Measurements from ENCODE around the gene HDDC2. TPM values are rescaled to one million over a fixed set of nuclear protein-coding genes. Genes with fewer than 3 reads are reported as not detected.

HDDC2 gene
- total RNA-seq, 1 experiment from 2014 or later = 96.8 TPM

DNA sequence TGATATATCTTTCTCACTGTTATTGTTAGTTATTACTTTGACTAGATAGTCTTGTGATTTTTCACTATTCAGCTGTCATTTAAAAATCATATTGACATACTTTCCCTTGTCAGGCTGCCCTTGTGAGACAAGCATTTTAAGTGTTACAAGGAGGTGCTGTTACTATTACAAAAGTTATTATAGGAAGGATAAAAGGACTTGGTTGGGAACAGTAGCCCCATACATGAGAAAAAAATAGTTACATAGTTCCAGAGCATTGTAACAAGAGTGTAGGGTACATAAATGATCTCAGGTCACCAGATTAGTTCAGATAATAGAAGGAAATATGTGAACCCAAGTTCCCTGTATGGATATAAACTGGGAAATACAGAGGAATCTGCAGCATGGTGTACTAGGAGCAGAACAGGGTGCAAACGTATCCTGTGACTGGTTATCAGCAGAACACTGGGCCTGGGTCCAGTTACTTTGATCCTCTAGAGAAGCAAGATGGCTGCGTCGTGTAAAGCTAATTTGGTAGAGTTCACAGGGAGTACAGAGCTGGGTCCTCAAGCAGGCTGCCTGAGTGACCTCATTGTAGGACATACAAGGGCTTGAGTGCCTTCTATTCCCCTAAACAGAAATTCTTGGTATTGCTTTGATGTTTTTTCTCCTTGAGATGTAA, 38.5 kb upstream of the HDDC2 start:
- Histone ChIP-seq H3K4me3 (ENCODE audit: low read length) (no peak overlapping the region), H3K4me2 (ENCODE audit: low read length) (no peak overlapping the region), H3K36me3 (ENCODE audit: low read depth, low read length) (no peaks in the 10 kb centered on the region), H3K27me3 (ENCODE audit: low read length) (peaks cover 41% of the 10 kb centered on the region), H3F3A (ENCODE audit: low read length, unreplicated experiment) (no peaks in the 10 kb centered on the region), H4K20me1 (ENCODE audit: low read length) (no peaks in the 10 kb centered on the region), H3K4me1 (ENCODE audit: insufficient read depth, low read length) (no peaks in the 10 kb centered on the region), H3K27ac (ENCODE audit: low read length) (no peak overlapping the region), H3K9me2 (replicated peaks; ENCODE audit: low read length) (no peaks in the 10 kb centered on the region), H3K9ac (ENCODE audit: low read length) (no peak overlapping the region), H3K9me3 (ENCODE audit: low read length) (no peaks in the 10 kb centered on the region), H3K79me2 (ENCODE audit: low read length) (no peaks in the 10 kb centered on the region), H2AFZ (ENCODE audit: low read length) (no peak overlapping the region)
- POLR2A ChIA-PET (ENCODE audit: unreplicated experiment) = no interaction called here
- intact Hi-C loops (cut with micrococcal nuclease) = no loop called here
- TF ChIP-seq CTCF (conservative IDR thresholded peaks at IDR 0.05; ENCODE audit: low read depth, low read length) = no peak
- no TSS peak for BruUV-seq (replicated peaks)
- ATAC-seq (no peak), DNase-seq (no peak)
- CTCF ChIA-PET = no interaction called here

DNA sequence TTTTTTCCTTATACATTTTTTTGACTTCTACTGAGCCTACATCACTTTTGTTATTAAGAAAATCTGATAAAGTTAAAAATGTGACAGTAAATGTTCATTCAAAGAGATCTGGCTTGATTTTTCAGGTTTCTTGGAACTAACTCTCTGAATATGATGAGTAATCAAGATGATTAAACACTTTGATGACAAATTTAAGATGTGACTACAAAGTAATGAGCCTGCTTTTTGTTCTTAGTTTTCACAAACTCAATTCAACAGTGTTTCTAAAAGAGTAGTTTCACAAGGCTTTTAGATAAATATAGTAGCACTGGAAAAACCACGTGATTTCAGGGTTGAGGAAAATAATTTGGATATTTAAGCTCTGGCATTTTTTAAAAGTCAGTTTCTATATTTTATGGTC, 37.9 kb upstream of the HDDC2 start:
- TF ChIP-seq CTCF (conservative IDR thresholded peaks at IDR 0.05; ENCODE audit: low read depth, low read length) (no peak), EZH2 (IDR thresholded peaks at IDR 0.05; ENCODE audit: low read length, unreplicated experiment) (no peak), EZH2phosphoT487 (IDR thresholded peaks at IDR 0.05; ENCODE audit: borderline replicate concordance, low read length) (no peak)
- ChIA-PET POLR2A (ENCODE audit: unreplicated experiment) (no interaction called here), CTCF (no interaction called here)
- Histone ChIP-seq H3K36me3 (ENCODE audit: low read depth, low read length) (no peaks in the 10 kb centered on the region), H4K20me1 (ENCODE audit: low read length) (no peaks in the 10 kb centered on the region), H2AFZ (ENCODE audit: low read length) (no peak overlapping the region), H3K4me1 (ENCODE audit: insufficient read depth, low read length) (no peaks in the 10 kb centered on the region), H3K9ac (ENCODE audit: low read length) (no peak overlapping the region), H3K27me3 (ENCODE audit: low read length) (peaks cover 39% of the 10 kb centered on the region), H3F3A (ENCODE audit: low read length, unreplicated experiment) (no peaks in the 10 kb centered on the region), H3K9me2 (replicated peaks; ENCODE audit: low read length) (no peaks in the 10 kb centered on the region), H3K27ac (ENCODE audit: low read length) (no peak overlapping the region), H3K4me2 (ENCODE audit: low read length) (no peak overlapping the region), H3K79me2 (ENCODE audit: low read length) (no peaks in the 10 kb centered on the region), H3K4me3 (ENCODE audit: low read length) (no peak overlapping the region), H3K9me3 (ENCODE audit: low read length) (no peaks in the 10 kb centered on the region)
- ATAC-seq (no peak), DNase-seq (no peak)
- no TSS peak for BruUV-seq (replicated peaks)
- intact Hi-C loops (cut with micrococcal nuclease) = no loop called here

DNA sequence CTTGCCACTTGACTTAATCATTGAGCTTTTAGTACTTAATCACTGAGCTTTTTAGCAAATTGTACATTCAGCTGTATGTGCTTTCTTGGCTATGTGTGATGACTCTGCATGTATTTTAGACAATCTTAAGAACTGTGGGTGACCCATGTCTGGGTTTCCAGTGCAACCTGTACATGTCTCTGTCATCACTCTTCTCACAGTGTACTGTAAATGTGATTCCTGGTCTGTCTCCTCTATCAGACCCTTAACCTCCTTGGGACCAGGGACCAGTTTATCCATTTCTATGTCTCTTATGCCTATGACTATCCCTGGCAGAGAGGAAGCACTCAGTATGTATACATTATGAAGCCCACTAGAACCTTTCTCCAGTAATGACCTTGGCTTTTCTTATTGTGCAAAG, 36.6 kb upstream of the HDDC2 start:
- ChIA-PET CTCF (no interaction called here), POLR2A (ENCODE audit: unreplicated experiment) (no interaction called here)
- Histone ChIP-seq H3K9me2 (replicated peaks; ENCODE audit: low read length) (no peaks in the 10 kb centered on the region), H3K36me3 (ENCODE audit: low read depth, low read length) (no peaks in the 10 kb centered on the region), H3K4me3 (ENCODE audit: low read length) (no peak overlapping the region), H3F3A (ENCODE audit: low read length, unreplicated experiment) (no peaks in the 10 kb centered on the region), H3K27ac (ENCODE audit: low read length) (no peak overlapping the region), H2AFZ (ENCODE audit: low read length) (no peak overlapping the region), H4K20me1 (ENCODE audit: low read length) (no peaks in the 10 kb centered on the region), H3K9ac (ENCODE audit: low read length) (no peak overlapping the region), H3K79me2 (ENCODE audit: low read length) (no peaks in the 10 kb centered on the region), H3K4me2 (ENCODE audit: low read length) (no peak overlapping the region), H3K9me3 (ENCODE audit: low read length) (no peaks in the 10 kb centered on the region), H3K27me3 (ENCODE audit: low read length) (peaks cover 32% of the 10 kb centered on the region), H3K4me1 (ENCODE audit: insufficient read depth, low read length) (no peaks in the 10 kb centered on the region)
- ATAC-seq (no peak), DNase-seq (no peak)
- TF ChIP-seq EZH2phosphoT487 (IDR thresholded peaks at IDR 0.05; ENCODE audit: borderline replicate concordance, low read length) = no peak
- no peak for TF ChIP-seq CTCF (conservative IDR thresholded peaks at IDR 0.05; ENCODE audit: low read depth, low read length)
- TF ChIP-seq EZH2 (IDR thresholded peaks at IDR 0.05; ENCODE audit: low read length, unreplicated experiment) = no peak
- intact Hi-C loops (cut with micrococcal nuclease) = no loop called here
- no TSS peak for BruUV-seq (replicated peaks)
